AG08395 (cell line): Measurements from ENCODE around the gene NIFK.
A peak's percentile ranks its signal among the peaks of the same experiment; 100 is the strongest.
"Not testable (repeated sequence)": the region's sequence is repeated elsewhere in the genome, so short reads cannot be mapped to it uniquely, and the experiment has no call there.

ENCODE experiments used
- DNase-seq: peaks from one replicate; pipeline ENCODE4 v3.0.0; 2012; ENCODE audit warnings: mixed read lengths, low spot score

Gene NIFK

GRCh38 chr2:121734544-121734943 lies 2.1 kb downstream of the NIFK start:
- not testable (repeated sequence) for DNase-seq

- no peak for DNase-seq
Observed at GRCh38 chr2:121731366-121731765, 5.3 kb downstream of the NIFK start.

- no peak for DNase-seq
Observed at GRCh38 chr2:121727950-121728349, 8.7 kb downstream of the NIFK start.

- DNase-seq: no peak
Observed at GRCh38 chr2:121727332-121727731, 9.3 kb downstream of the NIFK start.

- no peak for DNase-seq
Observed at GRCh38 chr2:121723316-121723715, 13.4 kb downstream of the NIFK start.

DNA sequence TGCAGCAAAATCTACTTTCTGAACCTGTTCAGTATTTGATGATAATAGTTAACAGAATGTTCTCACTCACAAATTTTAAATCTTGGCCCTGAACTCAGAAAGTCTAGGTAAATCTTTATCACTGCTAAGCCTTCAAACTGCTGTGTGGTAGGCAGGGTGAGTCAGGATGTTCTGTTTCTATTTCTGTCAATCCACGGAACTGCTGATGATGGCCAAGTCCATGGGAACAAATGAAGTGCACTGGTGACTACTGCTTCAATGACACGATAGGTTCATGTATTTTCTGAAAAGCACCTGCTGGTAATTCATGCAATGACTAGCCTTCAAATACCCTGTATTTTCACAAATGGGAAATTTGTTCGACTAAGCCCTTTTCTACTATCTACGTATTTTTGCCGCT lies 14.2 kb downstream of the NIFK start:
- peak; percentile 62 for DNase-seq

DNA sequence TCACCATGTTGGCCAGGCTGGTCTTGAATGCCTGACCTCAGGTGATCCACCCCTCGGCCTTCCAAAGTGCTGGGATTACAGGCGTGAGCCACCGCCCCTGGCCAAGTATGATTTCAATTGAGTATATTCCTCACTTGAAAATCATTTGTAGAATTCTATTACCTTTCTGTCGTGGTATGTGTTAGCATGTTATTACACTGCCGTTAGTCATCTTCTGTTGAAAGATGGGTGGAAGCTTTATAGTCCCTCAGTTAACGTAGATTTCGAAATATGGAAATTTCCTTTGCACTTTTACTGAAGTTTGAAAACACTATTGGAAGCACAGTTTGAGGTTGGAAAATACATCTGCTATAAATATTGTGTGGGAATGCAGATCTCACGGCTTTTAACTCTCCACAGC lies 14.7 kb downstream of the NIFK start:
- peak; percentile 75 for DNase-seq

DNA sequence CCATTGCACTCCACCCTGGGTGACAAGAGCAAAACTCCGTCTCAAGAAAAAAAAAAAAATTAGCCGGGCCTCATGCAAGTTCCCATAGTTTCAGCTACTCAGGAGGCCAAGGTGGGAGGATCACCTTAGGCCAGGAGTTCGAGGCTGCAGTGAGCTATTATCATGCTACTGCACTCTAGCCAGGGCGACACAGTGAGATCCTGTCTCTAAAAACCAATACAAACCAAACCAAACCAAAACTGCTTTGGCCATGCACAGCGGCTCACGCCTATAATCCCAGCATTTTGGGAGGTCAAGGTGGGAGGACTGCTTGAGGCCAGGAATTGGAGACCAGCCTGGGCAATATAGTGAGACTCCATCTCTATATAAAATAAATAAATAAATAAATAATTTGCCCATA lies 19.1 kb downstream of the NIFK start:
- DNase-seq: no peak

- no peak for DNase-seq
Observed at GRCh38 chr2:121716126-121716525, 20.5 kb downstream of the NIFK start.

- not testable (repeated sequence) for DNase-seq
Observed at GRCh38 chr2:121711481-121711880, 25.2 kb downstream of the NIFK start.

DNA sequence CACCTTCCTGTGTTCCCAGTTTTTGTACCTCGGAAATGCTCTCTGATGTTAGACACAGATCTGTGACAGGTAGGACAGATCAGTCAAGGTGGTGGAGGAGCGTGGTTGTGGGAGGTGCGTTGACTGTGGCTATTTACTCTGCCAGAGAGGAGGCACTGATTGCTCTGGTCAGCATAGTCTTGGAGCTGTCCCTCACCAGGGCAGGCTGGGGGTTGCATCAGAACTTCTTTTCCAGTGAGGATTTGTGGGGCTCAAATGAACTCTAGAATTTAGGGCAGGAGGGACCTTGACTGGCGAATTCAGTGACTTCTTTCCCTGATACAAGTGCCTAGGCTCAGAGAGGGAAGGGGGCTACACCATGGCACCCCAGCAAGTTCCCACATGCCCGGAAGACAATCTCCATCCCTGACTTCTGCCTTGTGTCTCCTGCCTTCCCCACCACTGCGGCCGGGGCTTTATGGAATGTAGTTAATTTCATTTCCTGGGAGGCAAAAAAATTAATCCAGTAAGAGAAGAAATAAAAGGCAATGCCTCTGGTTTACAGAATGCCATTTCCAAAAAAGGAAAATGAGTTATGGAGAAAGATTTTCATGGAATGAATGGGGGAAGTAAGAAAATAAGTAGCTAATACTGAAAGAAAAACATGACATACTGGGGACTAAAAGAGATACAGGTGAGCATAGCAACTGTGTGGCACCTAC lies 26.1 kb downstream of the NIFK start:
- DNase-seq: no peak

DNA sequence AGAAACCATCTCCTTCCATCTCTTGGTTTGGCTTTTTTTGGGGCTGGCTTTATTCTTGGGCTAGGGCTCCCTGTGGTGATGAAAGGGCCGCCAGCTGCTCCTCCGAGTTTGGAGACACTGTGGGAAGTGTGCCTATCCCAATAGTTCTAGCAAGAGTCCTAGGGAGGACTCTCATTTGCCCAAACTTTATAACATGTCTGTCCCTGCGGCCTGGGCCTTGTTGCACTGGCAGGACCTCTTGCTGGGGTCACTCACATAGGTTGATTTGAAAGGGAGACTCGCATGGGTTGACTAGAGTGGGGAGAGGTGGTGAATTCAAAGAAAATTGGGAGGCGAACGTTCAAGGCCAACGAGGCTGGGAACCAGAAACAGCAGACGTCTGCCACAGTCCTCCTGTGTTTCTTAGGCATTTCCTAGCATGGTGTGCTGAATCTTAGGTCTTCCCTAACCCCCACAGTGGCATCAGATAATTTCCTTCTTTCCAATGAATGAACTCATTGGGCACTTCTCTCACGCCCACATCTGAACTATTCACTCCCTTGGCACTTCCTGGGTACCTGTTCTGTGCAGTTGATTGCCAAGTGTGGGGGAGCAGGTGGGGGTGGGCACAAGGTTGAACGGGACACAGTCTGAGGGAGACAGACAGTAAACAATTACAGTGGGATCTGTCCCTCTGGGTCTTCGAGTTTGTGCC lies 26.8 kb downstream of the NIFK start:
- DNase-seq: no peak

DNA sequence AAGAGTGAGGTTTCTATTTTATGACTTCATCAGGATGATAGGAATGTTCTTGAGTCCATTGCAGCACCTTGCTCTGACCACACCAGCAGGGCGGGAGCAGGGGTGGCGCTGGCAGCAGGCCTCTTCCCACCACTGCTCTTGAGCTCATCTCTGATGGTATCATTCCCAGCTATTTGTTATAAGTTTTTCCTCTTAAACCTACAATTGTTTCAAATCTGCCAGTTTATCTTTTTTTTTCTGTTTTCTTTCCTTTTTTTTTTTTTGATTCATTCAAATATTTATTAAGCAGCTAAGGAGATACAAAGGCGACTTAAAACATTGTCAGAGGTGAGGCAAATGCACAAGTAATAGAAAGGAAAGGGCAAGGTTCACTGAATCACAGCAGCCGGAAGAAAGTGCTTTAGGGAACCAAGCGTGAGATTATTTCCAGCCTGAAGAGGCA lies 28.7 kb downstream of the NIFK start:
- no peak for DNase-seq

DNA sequence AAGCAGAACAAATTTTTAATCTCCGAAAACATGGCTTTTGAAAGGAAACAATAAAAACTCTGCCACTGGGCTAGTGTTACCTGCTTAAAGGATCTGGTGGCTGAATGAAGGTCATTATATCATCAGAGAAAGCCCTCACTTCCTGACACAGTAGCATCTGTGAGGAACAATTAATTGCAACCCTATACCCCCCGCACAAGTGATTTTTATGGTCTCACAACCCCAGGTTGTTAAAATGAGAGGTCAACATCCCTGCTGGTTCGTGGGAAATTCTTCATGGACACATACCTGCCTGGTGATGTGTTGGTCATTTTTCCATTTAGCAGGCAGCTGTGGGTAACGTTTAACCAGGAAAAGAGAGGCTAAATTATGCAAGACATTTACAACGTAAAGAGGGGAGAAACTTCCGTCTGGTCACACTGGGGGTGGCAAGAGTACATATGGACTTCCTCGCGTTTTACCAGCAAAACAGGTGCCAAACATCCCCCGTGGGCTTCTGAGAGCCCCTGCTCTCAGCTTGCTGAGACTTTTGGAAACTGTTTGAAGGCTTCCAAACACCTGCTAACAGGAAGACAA lies 29.2 kb downstream of the NIFK start:
- DNase-seq: no peak

DNA sequence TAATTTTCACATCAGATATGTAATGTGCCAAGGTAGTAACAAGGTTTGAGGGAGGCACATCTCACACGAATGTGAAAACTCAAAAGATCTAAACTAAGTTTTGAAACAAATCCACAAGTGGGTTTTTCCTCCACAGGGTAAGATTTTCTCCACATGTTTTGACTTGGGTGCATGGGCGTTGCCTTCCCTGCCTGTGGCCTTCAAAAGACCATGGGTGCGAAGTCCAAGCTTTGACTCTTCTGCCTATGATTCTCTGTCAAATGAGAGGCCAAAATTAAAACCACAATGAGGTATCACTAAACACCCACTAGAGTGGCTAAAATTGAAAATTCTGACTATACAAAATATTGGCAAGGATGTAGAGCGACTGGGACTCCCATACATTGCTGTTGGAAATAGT lies 30.7 kb downstream of the NIFK start:
- no peak for DNase-seq

DNA sequence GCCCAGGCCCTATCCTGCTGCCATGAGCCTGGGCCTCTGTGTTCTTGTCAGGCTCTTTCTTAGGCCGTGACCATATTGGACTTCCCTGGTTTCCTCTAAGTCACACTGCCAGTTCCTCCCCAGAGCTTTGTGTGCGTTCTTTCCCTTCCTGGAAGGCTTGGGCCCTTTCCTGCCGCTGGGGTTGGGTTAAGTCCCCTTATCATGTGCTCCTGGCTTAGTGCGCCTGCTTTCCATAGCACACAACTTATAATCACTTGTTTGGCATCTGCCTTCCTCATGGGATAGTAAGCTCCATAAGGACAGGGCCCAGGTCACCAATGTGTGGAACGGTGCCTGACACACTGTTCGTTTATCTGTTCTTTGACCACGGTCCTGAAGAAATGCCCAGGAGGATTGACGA lies 31.3 kb downstream of the NIFK start:
- no peak for DNase-seq

DNA sequence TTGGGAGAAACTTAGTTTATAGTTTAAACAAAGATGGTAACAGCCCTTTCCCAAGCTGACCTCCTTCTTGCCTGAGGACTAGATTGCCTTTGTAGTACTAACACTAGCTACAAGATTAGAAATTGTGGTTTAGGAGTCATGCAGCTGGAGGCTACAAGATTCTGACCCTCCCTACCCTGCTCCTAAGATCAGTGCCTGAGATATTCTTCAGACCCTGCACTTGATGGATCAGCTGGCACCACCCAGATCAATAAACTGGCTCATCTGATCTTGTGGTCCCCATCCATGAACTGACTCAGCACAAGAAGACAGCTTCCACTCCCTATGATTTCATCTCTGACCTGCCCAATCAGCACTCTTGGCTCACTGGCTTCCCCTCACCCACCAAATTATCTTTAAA lies 34.9 kb downstream of the NIFK start:
- not testable (repeated sequence) for DNase-seq

DNA sequence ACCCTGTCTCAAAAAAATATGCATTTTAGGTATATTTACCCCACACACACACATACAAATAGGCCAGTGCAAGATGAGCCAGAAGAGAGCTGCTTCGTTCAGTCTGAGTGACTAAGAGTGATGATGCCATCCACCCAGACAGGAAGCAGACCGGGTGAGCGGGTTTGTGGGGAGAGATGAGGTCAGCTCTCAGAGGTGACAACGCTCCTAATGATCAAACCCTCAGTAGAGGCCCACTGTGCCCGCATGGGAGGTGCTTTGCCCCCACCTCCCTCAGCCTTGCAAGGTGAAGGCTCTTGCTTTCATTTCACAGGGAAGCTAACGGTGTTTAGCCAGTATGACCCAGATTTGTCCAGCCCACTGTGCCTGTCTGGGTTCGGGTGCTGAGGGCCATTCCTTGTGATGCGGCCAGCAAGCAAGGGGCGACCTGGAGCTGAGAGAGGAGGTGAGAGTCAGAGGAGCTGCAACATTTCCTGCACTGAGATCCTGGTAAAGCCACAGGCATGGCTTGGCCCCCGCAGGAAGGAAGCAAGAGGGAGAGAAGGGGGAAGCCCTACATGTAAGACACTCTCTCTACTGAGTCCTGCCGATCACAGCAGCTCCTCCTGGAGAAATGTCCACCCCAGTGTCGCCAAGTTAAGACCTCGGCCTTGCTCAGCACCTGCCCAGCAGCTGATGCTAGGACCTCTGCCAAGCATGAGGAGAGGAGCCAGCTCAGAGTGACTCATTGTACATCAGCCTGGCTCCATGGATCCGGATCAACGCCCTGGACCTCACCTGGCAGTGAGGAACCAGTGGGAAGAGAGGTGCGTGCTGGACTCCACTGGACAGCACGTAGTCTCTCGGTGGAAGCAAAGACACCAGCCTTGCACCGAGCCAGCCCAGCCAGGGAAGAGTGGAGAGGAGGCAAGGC lies 37.0 kb downstream of the NIFK start:
- DNase-seq: peak; percentile 90

DNA sequence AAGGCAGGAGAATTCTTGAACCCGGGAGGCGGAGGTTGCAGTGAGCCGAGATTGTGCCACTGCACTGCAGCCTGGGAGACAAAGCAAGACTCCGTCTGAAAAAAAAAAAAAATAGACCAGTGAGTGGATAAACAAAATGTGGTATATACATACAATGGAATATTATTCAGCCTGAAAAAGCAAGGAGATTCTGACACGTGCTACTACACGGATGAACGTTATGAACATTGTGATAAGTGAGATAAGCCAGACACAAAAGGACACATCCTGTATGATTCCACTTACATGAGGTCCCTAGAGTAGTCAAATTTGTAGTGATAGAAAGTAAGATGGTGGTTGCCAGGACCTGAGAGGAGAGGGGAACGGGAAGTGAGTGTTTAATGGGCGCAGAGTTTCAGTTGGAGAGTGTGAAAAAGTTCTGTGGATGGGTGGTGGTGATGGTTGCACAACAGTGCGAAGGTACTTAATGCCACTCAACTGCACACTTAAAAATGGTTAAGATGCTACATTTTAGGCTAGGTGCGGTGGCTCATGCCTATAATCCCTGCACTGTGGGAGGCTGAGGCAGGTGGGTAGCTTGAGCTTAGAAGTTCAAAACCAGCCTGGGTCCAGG lies 38.3 kb downstream of the NIFK start:
- DNase-seq: no peak

DNA sequence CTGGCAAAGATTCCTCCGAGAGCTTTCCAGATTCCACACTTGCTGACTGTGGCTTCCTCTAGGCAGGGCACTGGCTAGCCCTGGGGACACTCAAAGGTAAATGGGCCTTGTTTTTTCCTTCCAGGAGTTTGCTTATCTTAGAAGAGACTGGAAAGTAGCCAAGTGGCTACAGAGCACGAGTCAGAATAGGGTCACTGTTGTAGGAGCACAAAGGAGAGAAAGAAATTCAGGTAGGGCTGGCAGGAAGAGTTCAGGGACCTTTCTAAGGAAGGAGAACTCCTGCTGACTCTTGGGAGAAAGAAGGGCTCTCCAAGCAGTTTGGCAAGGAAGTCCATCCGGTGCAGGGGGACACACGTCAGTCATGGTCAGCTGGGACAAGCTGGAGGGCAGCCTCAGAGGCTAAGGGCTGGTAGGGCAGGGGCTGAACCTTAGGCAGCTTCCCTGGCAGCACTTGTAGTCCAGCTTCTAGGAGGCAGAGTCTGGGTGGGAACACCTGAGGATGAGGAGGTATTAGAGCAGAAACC lies 39.5 kb downstream of the NIFK start:
- DNase-seq: no peak

- DNase-seq: no peak
Observed at GRCh38 chr2:121696410-121696930, 40.2 kb downstream of the NIFK start.

DNA sequence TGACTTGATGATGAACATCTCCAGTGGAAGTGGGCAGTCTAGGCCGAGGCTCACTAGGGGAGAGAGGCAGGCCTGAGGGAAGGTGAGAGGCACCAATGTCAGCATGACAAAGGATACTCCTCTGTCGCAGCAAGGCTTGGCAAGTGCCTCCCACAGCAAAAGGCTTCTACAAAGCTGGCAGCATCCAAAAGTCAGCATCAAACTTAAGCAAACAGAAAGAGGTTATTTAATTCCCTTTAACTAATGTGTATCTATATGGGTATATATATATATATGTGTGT lies 41.6 kb downstream of the NIFK start:
- no peak for DNase-seq
